Measurements from ENCODE around the gene COL8A1.

DNA sequence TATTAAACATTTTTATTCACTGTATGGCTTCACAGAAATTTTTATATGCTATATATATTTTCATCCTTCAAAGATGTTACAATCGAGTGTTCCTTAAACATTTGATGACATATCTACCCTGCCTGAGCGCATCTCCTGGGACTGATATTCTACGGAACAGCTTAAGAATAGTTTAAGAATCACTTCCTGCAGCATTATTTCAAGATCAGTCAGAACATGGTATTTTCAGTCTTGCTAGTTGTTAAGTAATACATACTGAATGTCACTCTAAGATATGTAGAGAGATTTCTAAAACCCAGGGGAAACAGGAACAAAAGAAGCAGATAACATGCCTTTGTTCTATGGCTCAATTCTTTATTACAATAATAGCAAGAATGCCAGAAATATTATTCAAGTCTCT is 8.7 kb downstream of the COL8A1 start:
- TF ChIP-seq, protein P1, sequence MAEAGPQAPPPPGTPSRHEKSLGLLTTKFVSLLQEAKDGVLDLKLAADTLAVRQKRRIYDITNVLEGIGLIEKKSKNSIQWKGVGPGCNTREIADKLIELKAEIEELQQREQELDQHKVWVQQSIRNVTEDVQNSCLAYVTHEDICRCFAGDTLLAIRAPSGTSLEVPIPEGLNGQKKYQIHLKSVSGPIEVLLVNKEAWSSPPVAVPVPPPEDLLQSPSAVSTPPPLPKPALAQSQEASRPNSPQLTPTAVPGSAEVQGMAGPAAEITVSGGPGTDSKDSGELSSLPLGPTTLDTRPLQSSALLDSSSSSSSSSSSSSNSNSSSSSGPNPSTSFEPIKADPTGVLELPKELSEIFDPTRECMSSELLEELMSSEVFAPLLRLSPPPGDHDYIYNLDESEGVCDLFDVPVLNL (CRISPR knock-in tag; IDR thresholded peaks at IDR 0.05; ENCODE audit: low read depth) = no peak
- TF ChIP-seq, protein P2, sequence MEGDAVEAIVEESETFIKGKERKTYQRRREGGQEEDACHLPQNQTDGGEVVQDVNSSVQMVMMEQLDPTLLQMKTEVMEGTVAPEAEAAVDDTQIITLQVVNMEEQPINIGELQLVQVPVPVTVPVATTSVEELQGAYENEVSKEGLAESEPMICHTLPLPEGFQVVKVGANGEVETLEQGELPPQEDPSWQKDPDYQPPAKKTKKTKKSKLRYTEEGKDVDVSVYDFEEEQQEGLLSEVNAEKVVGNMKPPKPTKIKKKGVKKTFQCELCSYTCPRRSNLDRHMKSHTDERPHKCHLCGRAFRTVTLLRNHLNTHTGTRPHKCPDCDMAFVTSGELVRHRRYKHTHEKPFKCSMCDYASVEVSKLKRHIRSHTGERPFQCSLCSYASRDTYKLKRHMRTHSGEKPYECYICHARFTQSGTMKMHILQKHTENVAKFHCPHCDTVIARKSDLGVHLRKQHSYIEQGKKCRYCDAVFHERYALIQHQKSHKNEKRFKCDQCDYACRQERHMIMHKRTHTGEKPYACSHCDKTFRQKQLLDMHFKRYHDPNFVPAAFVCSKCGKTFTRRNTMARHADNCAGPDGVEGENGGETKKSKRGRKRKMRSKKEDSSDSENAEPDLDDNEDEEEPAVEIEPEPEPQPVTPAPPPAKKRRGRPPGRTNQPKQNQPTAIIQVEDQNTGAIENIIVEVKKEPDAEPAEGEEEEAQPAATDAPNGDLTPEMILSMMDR (IDR thresholded peaks at IDR 0.05 in 2 of 3, conservative IDR thresholded peaks at IDR 0.05 in 1 of 3; ENCODE audit: insufficient read depth in 2 of 3, low read depth in 1 of 3, low read length in 3 of 3) = no peak
- TF ChIP-seq MEF2A (IDR thresholded peaks at IDR 0.05; ENCODE audit: control insufficient read depth, low read depth, low read length) = no peak
- no peak for TF ChIP-seq SMARCA4 (IDR thresholded peaks at IDR 0.05)
- TF ChIP-seq POU5F1 (IDR thresholded peaks at IDR 0.05; ENCODE audit: borderline replicate concordance, low read depth, low read length, partially characterized antibody) = no peak
